Measurements from ENCODE around the gene ZNF747. TPM values are rescaled to one million over a fixed set of nuclear protein-coding genes. Genes with fewer than 3 reads are reported as not detected.

Gene ZNF747
- total RNA-seq, 1 donor from 2014 or later, result 4.8 TPM

- peak within 1 kb of the TSS; percentile 90 for H3K4me3 Mint-ChIP-seq (ENCODE audit: unreplicated experiment)
- H3K27ac Mint-ChIP-seq (ENCODE audit: unreplicated experiment), result peak within 1 kb of the TSS; percentile 98
- no peak for TF ChIP-seq CTCF (IDR thresholded peaks at IDR 0.05)
- no peaks in the 10 kb centered on the region for H3K27me3 Mint-ChIP-seq (ENCODE audit: unreplicated experiment)
- H3K4me1 Mint-ChIP-seq (ENCODE audit: unreplicated experiment), result peaks cover 19% of the 10 kb centered on the region
- H3K9me3 Mint-ChIP-seq (ENCODE audit: unreplicated experiment), result no peaks in the 10 kb centered on the region
- H3K36me3 Mint-ChIP-seq (ENCODE audit: unreplicated experiment), result no peaks in the 10 kb centered on the region
- peak; percentile 97 for DNase-seq (ENCODE audit: extremely low spot score, unreplicated experiment)
Measured at GRCh38 chr16:30571445-30572322, 37.0 kb upstream of the ZNF747 start, which contains the start of gene ZNF688. Gene ZNF688 (minus strand): TSS chr16:30571714. CDS start chr16:30571629, 85 bp downstream.

- no peak for DNase-seq (ENCODE audit: extremely low spot score, unreplicated experiment)
- no peaks in the 10 kb centered on the region for H3K9me3 Mint-ChIP-seq (ENCODE audit: unreplicated experiment)
- peak overlapping the region; percentile 98 for H3K27ac Mint-ChIP-seq (ENCODE audit: unreplicated experiment)
- peaks cover 19% of the 10 kb centered on the region for H3K4me1 Mint-ChIP-seq (ENCODE audit: unreplicated experiment)
- H3K27me3 Mint-ChIP-seq (ENCODE audit: unreplicated experiment), result peaks cover 3% of the 10 kb centered on the region
- no peak for TF ChIP-seq CTCF (IDR thresholded peaks at IDR 0.05)
- H3K4me3 Mint-ChIP-seq (ENCODE audit: unreplicated experiment), result peak overlapping the region; percentile 90
- no peaks in the 10 kb centered on the region for H3K36me3 Mint-ChIP-seq (ENCODE audit: unreplicated experiment)
Measured at GRCh38 chr16:30570636-30571444, 36.2 kb upstream of the ZNF747 start.

GRCh38 chr16:30569746-30570635, 35.3 kb upstream of the ZNF747 start:
- no peak overlapping the region for H3K4me3 Mint-ChIP-seq (ENCODE audit: unreplicated experiment)
- no peaks in the 10 kb centered on the region for H3K36me3 Mint-ChIP-seq (ENCODE audit: unreplicated experiment)
- H3K27ac Mint-ChIP-seq (ENCODE audit: unreplicated experiment), result peak overlapping the region; percentile 98
- no peak for TF ChIP-seq CTCF (IDR thresholded peaks at IDR 0.05)
- H3K27me3 Mint-ChIP-seq (ENCODE audit: unreplicated experiment), result peaks cover 3% of the 10 kb centered on the region
- no peaks in the 10 kb centered on the region for H3K9me3 Mint-ChIP-seq (ENCODE audit: unreplicated experiment)
- no peak for DNase-seq (ENCODE audit: extremely low spot score, unreplicated experiment)
- H3K4me1 Mint-ChIP-seq (ENCODE audit: unreplicated experiment), result peaks cover 19% of the 10 kb centered on the region

- Mint-ChIP-seq H3K27ac (ENCODE audit: unreplicated experiment) (no peak overlapping the region), H3K36me3 (ENCODE audit: unreplicated experiment) (no peaks in the 10 kb centered on the region), H3K9me3 (ENCODE audit: unreplicated experiment) (no peaks in the 10 kb centered on the region), H3K27me3 (ENCODE audit: unreplicated experiment) (peaks cover 3% of the 10 kb centered on the region), H3K4me1 (ENCODE audit: unreplicated experiment) (peaks cover 19% of the 10 kb centered on the region), H3K4me3 (ENCODE audit: unreplicated experiment) (no peak overlapping the region)
- no peak for TF ChIP-seq CTCF (IDR thresholded peaks at IDR 0.05)
- no peak for DNase-seq (ENCODE audit: extremely low spot score, unreplicated experiment)
Measured at GRCh38 chr16:30569281-30569680, 34.6 kb upstream of the ZNF747 start.
